Transverse colon (tissue), 4 donors: ENCODE data around the gene ABTB2. TPM values are rescaled to one million over a fixed set of nuclear protein-coding genes. Genes with fewer than 3 reads are reported as not detected.

Source experiments
- DNase-seq: peaks from one replicate; pipeline ENCODE4 v3.0.0-alpha.2; 2019
- H3K27ac ChIP-seq, 4 donors: fragments of 200-600 bp; sonication (generic); 2 replicates each; pipeline ENCODE4 v1.5.1; 2016 to 2018; ENCODE audit warnings: inconsistent platforms in 4 of 4
- H3K27me3 ChIP-seq: fragments of 200-600 bp; sonication (generic); 2 replicates; pipeline ENCODE4 v1.5.1; 2017; ENCODE audit warnings: inconsistent platforms
- H3K36me3 ChIP-seq, 4 donors: fragments of 200-600 bp; sonication (generic); 2 replicates each; pipeline ENCODE4 v1.5.1; 2017 to 2019; ENCODE audit warnings: inconsistent platforms in 4 of 4
- H3K4me1 ChIP-seq, 4 donors: fragments of 200-600 bp; sonication (generic); 2 replicates each; pipeline ENCODE4 v1.5.1; 2017 to 2020; ENCODE audit warnings: inconsistent platforms in 4 of 4
- H3K4me3 ChIP-seq, 4 donors: fragments of 200-600 bp; sonication (generic); 1 replicate in 1 of 4; 2 replicates in 3 of 4; pipeline versions ENCODE4 v1.5.1 to v1.6.1; 2017 to 2019; ENCODE audit warnings: inconsistent platforms in 4 of 4
- H3K9me3 ChIP-seq, 2 donors: fragments of 200-600 bp; sonication (generic); 2 replicates each; pipeline ENCODE4 v1.5.1; 2017 to 2019; ENCODE audit warnings: inconsistent platforms in 2 of 2
- EP300 ChIP-seq: sonication (generic); formaldehyde crosslinking; IDR thresholded peaks from one replicate; pipeline ENCODE4 v1.6.1; 2017; ENCODE audit warnings: antibody characterized with exemption, low read depth
- POLR2A ChIP-seq: fragments of 450-650 bp; IDR thresholded peaks from one replicate; pipeline ENCODE4 v1.6.1; 2016; ENCODE audit warnings: antibody characterized with exemption, mild to moderate bottlenecking, moderate library complexity
- POLR2AphosphoS5 ChIP-seq, 3 donors: sonication (generic); formaldehyde crosslinking; IDR thresholded peaks; one replicate each; pipeline ENCODE4 v1.6.1; 2016; ENCODE audit warnings: antibody characterized with exemption in 3 of 3
- WGBS, 2 donors: methylation state at CpG; one replicate each; pipeline ENCODE4 v1.1.5; 2018; ENCODE audit warnings: low coverage in 1 of 2; 5-methylcytosine and 5-hydroxymethylcytosine counted together
- in situ Hi-C, 4 donors: fragments of 200-750 bp; cut with MboI; loops; one replicate each; pipeline versions ENCODE4 v1.15.0 to v1.15.1; 2017; ENCODE audit warnings: low sequenced_read_pairs in 3 of 4, low pct_ligation_motif_present in 1 of 4, low pct_unique_long_range_greater_than_20kb in 1 of 4
- intact Hi-C: fragments of 100-400 bp; cut with DNase I; formaldehyde crosslinking; loops from one replicate; pipeline ENCODE4 v1.15.1; 2023; ENCODE audit warnings: low total_unique reads
- total RNA-seq, 4 donors: library from RNA; depleted of rRNA; stranded (reverse); fragments of >200 nt; gene quantifications; one replicate each; pipeline ENCODE4 v1.1.0, GENCODE V29; 2016
- TF ChIP-seq, protein P1 (sequence below), 5 experiments: fragments of 200-600 bp in 3 of 5; fragments of 450-650 bp in 2 of 5; sonication (generic) in 3 of 5; IDR thresholded peaks; 1 replicate in 2 of 5; 2 replicates in 3 of 5; pipeline ENCODE4 v1.5.1; 2016 to 2017; ENCODE audit warnings: antibody characterized with exemption in 5 of 5, inconsistent platforms in 3 of 5, mild to moderate bottlenecking in 2 of 5, moderate library complexity in 1 of 5

ABTB2 gene
- total RNA-seq, 4 donors from 2014 or later: 0.60 to 41.9 (median 20.7) TPM

DNA sequence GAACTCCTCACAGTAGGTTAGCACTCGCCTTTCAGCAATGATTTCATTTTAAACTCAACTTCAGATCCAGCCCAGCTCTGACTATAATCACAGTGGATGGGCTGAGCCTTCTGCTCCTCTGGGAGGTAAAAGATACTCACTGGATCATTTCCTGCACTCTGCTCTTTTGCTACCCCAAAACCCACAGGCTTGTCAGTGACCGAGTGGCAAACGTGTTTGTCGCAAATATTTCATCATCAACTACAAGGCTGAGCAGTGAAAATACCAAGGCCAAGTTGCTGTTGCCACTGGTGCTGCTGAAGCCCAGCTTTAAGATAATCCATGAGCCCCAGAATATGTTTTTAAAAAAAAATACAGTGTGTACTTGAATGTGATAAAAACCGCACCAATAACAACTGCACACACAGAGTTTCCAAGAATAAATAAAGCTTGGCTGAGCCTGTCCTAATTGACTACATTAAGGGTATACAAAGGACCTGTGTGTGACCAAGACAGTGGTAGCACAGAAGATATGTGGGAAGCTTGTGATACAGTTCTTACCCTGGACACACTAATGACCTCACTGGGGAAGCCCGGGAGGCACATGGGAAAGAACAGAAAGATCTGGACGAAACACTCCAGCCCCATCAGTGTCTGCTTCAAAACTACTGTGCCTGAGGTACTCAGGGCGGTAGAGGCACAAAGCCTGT lies 41.3 kb downstream of the ABTB2 start:
- TF ChIP-seq POLR2A (no peak), POLR2AphosphoS5 (IDR thresholded peaks at IDR 0.05) (no peak), EP300 (no peak)
- TF ChIP-seq, protein P1, sequence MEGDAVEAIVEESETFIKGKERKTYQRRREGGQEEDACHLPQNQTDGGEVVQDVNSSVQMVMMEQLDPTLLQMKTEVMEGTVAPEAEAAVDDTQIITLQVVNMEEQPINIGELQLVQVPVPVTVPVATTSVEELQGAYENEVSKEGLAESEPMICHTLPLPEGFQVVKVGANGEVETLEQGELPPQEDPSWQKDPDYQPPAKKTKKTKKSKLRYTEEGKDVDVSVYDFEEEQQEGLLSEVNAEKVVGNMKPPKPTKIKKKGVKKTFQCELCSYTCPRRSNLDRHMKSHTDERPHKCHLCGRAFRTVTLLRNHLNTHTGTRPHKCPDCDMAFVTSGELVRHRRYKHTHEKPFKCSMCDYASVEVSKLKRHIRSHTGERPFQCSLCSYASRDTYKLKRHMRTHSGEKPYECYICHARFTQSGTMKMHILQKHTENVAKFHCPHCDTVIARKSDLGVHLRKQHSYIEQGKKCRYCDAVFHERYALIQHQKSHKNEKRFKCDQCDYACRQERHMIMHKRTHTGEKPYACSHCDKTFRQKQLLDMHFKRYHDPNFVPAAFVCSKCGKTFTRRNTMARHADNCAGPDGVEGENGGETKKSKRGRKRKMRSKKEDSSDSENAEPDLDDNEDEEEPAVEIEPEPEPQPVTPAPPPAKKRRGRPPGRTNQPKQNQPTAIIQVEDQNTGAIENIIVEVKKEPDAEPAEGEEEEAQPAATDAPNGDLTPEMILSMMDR (IDR thresholded peaks at IDR 0.05): no peak
- Histone ChIP-seq H3K4me1 (peaks cover 0 to 23% (median 13%) of the 10 kb centered on the region in 4 donors), H3K9me3 (no peaks in the 10 kb centered on the region), H3K36me3 (no peaks in the 10 kb centered on the region), H3K27ac (no peak overlapping the region), H3K27me3 (no peaks in the 10 kb centered on the region), H3K4me3 (no peak overlapping the region)
- DNase-seq: no peak
- 74 to 87% methylated on average over 3 to 8 of the region's 8 CpGs for WGBS, 2 donors
- in situ Hi-C loops (no loop called here), intact Hi-C loops (no loop called here)

DNA sequence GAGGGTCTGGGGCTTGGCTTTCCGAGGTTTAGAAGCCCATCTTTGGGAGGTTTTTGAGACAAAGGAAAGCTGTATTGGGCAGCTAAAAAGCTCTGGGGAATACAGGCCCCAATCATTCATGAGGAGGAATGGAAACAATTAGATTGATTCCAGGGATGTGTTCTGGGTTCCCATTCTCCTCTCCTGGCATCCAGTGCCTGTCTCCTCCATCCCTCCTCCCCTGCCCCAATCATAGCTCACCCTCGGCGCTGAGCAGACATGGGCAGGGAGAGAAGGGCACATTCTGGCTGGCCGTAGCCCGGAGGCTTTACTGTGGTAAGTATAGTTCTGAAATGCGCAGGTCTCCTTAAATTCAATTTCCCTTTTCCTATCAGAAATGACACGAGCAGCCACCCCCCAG lies 42.4 kb downstream of the ABTB2 start:
- TF ChIP-seq POLR2A: no peak
- no peak for TF ChIP-seq EP300
- TF ChIP-seq, protein P1 (IDR thresholded peaks at IDR 0.05): no peak
- no peak for TF ChIP-seq POLR2AphosphoS5 (IDR thresholded peaks at IDR 0.05)
- WGBS, 2 donors: 83 to 90% methylated on average over 1 to 7 of the region's 7 CpGs
- H3K4me1 ChIP-seq: peaks cover 0 to 23% (median 13%) of the 10 kb centered on the region in 4 donors
- in situ Hi-C loops (no loop called here), intact Hi-C loops (no loop called here)
- no peak for DNase-seq
- H3K4me3 ChIP-seq: no peak overlapping the region
- no peak overlapping the region for H3K27ac ChIP-seq
- H3K9me3 ChIP-seq: no peaks in the 10 kb centered on the region
- H3K36me3 ChIP-seq: no peaks in the 10 kb centered on the region
- no peaks in the 10 kb centered on the region for H3K27me3 ChIP-seq

DNA sequence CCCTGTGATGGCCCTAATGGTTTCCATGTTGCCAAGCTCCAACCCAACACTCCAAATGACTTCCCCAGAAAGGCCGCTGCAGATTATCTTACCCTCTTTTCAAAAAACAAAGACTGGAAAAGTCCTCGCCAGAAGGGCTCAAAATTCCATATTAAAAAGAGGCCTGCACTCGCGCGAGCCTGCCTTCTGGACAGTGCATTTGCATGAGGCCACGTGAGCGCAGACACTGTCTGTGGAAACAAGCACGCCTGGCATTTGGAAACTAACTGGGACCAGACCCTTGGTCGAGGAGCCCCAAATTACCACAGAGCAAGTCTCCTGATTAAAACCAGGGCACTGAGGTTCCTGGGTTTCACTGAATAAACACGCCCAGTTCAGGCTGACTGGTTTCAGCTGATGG lies 42.9 kb downstream of the ABTB2 start:
- Histone ChIP-seq H3K36me3 (no peaks in the 10 kb centered on the region), H3K4me3 (no peak overlapping the region), H3K4me1 (peaks cover 0 to 23% (median 13%) of the 10 kb centered on the region in 4 donors), H3K27ac (no peak overlapping the region), H3K27me3 (no peaks in the 10 kb centered on the region), H3K9me3 (no peaks in the 10 kb centered on the region)
- in situ Hi-C loops: no loop called here
- 94% methylated on average over 10 of the region's 10 CpGs; no CpG with 5 or more reads in 1 of the 2 donors for WGBS, 2 donors
- TF ChIP-seq EP300 (no peak), POLR2AphosphoS5 (IDR thresholded peaks at IDR 0.05) (no peak), POLR2A (no peak)
- TF ChIP-seq, protein P1 (IDR thresholded peaks at IDR 0.05): no peak
- intact Hi-C loops: no loop called here
- DNase-seq: no peak

DNA sequence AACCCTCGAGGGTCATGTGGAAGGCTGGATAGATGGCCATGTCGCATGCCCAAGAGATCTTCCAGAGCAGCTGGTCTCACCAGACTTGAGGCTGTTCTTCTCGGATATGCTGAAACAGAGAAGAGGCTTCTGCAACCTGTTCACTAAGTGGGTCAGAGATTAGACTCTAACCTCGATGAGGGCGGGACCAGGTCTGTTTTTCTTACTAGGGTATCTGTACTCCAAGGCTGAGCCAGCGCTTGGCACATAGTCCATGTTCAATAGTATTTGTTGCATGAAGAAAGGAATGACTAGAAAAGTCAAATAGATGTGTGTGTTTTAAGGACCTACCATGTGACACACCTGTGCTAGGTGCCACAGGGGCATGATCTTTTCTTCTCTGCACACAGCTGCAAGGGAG lies 43.6 kb downstream of the ABTB2 start:
- Histone ChIP-seq H3K4me3 (no peak overlapping the region), H3K27ac (no peak overlapping the region), H3K9me3 (no peaks in the 10 kb centered on the region), H3K4me1 (peaks cover 0 to 15% (median 11%) of the 10 kb centered on the region in 4 donors), H3K36me3 (no peaks in the 10 kb centered on the region), H3K27me3 (no peaks in the 10 kb centered on the region)
- WGBS, 2 donors: 89 to 94% methylated on average over 3 to 6 of the region's 6 CpGs
- TF ChIP-seq, protein P1 (IDR thresholded peaks at IDR 0.05): no peak
- TF ChIP-seq POLR2A (no peak), POLR2AphosphoS5 (IDR thresholded peaks at IDR 0.05) (no peak), EP300 (no peak)
- in situ Hi-C loops (no loop called here), intact Hi-C loops (no loop called here)
- DNase-seq: no peak
